Neural cell (in vitro differentiated cells): Measurements from ENCODE around the gene MIEF1. TPM values are rescaled to one million over a fixed set of nuclear protein-coding genes. Genes with fewer than 3 reads are reported as not detected.

ENCODE experiments used
- H2AFZ ChIP-seq: fragments of 200-600, 300-800 bp; sonication (generic), shearing (Covaris generic); 2 replicates; pipeline ENCODE4 v1.6.0; 2014; ENCODE audit warnings: low read depth, mild to moderate bottlenecking, antibody characterized with exemption, low read length, moderate library complexity
- H3F3A ChIP-seq: fragments of 200-600 bp; shearing (Covaris generic); 2 replicates; pipeline ENCODE4 v1.6.1; 2016; ENCODE audit warnings: mild to moderate bottlenecking, moderate library complexity, mixed read lengths, antibody characterized with exemption, low read length; ENCODE audit not compliant: insufficient read depth, poor library complexity, severe bottlenecking
- H3K27ac ChIP-seq: fragments of 200-600, 300-800 bp; sonication (generic), shearing (Covaris generic); 2 replicates; pipeline ENCODE4 v1.5.1; 2014; ENCODE audit warnings: mild to moderate bottlenecking, low read length, moderate library complexity
- H3K27me3 ChIP-seq: fragments of 300-800, 200-600 bp; sonication (generic), shearing (Covaris generic); 2 replicates; pipeline ENCODE4 v1.6.0; 2014; ENCODE audit warnings: mild to moderate bottlenecking, low read depth, low read length, moderate library complexity; ENCODE audit not compliant: insufficient read depth
- H3K36me3 ChIP-seq: fragments of 300-800, 200-600 bp; sonication (generic), shearing (Covaris generic); 2 replicates; pipeline ENCODE4 v1.5.1; 2014; ENCODE audit warnings: mild to moderate bottlenecking, antibody characterized with exemption, low read length, moderate library complexity; ENCODE audit not compliant: insufficient read depth
- H3K4me2 ChIP-seq: fragments of 300-800, 200-600 bp; sonication (generic), shearing (Covaris generic); 2 replicates; pipeline ENCODE4 v1.6.0; 2014; ENCODE audit warnings: mild to moderate bottlenecking, low read length
- H3K4me3 ChIP-seq: fragments of 300-800, 200-600 bp; sonication (generic), shearing (Covaris generic); 2 replicates; pipeline ENCODE4 v1.5.1; 2014; ENCODE audit warnings: mild to moderate bottlenecking, low read length, moderate library complexity
- H3K79me2 ChIP-seq: fragments of 200-600 bp; shearing (Covaris generic); replicated peaks from 2 replicates; pipeline ENCODE4 v1.6.0; 2014; ENCODE audit warnings: mild to moderate bottlenecking, low read length, moderate library complexity; ENCODE audit not compliant: insufficient read depth
- H3K9ac ChIP-seq: fragments of 300-800, 200-600 bp; sonication (generic), shearing (Covaris generic); 2 replicates; pipeline ENCODE4 v1.6.1; 2016; ENCODE audit warnings: mild to moderate bottlenecking, low read length, mixed read lengths
- H3K9me2 ChIP-seq: fragments of 200-600 bp; shearing (Covaris generic); 2 replicates; pipeline ENCODE4 v1.6.1; 2016; ENCODE audit warnings: mild to moderate bottlenecking, low read length, mixed read lengths; ENCODE audit not compliant: insufficient read depth
- H3K9me3 ChIP-seq: fragments of 200-600, 300-800 bp; sonication (generic), shearing (Covaris generic); 2 replicates; pipeline ENCODE4 v1.6.1; 2016; ENCODE audit warnings: mild to moderate bottlenecking, mixed run types, low read length, moderate library complexity, mixed read lengths
- H4K20me1 ChIP-seq: fragments of 200-600 bp; shearing (Covaris generic); 2 replicates; pipeline ENCODE4 v1.6.1; 2016; ENCODE audit warnings: mild to moderate bottlenecking, mixed run types; ENCODE audit not compliant: insufficient read depth
- CTCF ChIP-seq: fragments of 450-650 bp; IDR thresholded peaks from 2 replicates; pipeline ENCODE4 v1.5.1; 2014; ENCODE audit warnings: antibody characterized with exemption, mild to moderate bottlenecking, moderate library complexity; ENCODE audit not compliant: poor library complexity, severe bottlenecking
- EP300 ChIP-seq: fragments of 450-650 bp; conservative IDR thresholded peaks from 2 replicates; pipeline ENCODE4 v1.6.1; 2014; ENCODE audit warnings: antibody characterized with exemption, mild to moderate bottlenecking, moderate library complexity; ENCODE audit not compliant: poor library complexity, severe bottlenecking
- EZH2 ChIP-seq: fragments of 200-600, 300-800 bp; shearing (Covaris generic), sonication (generic); IDR thresholded peaks from 2 replicates; pipeline ENCODE4 v1.6.1; 2014; ENCODE audit warnings: antibody characterized with exemption, low read length, borderline replicate concordance, mild to moderate bottlenecking; ENCODE audit not compliant: insufficient read depth, poor library complexity, severe bottlenecking
- MXI1 ChIP-seq: fragments of 450-650 bp; conservative IDR thresholded peaks from 2 replicates; pipeline ENCODE4 v1.6.1; 2014; ENCODE audit warnings: antibody characterized with exemption, mild to moderate bottlenecking; ENCODE audit not compliant: poor library complexity, severe bottlenecking
- POLR2AphosphoS5 ChIP-seq: IDR thresholded peaks from 2 replicates; pipeline ENCODE4 v1.6.1; 2012
- RAD21 ChIP-seq: fragments of 450-650 bp; conservative IDR thresholded peaks from 2 replicates; pipeline ENCODE4 v1.6.1; 2014; ENCODE audit warnings: antibody characterized with exemption, mild to moderate bottlenecking, moderate library complexity
- SMC3 ChIP-seq: fragments of 450-650 bp; conservative IDR thresholded peaks from 2 replicates; pipeline ENCODE4 v1.6.1; 2014; ENCODE audit warnings: antibody characterized with exemption, mild to moderate bottlenecking, moderate library complexity; ENCODE audit not compliant: poor library complexity
- TAF1 ChIP-seq: IDR thresholded peaks from 2 replicates; pipeline ENCODE4 v1.6.1; 2012; ENCODE audit warnings: low read depth
- polyA plus RNA-seq: library from polyadenylated mRNA; depleted of rRNA; stranded (reverse); fragments of >200 nt; gene quantifications from 2 replicates; pipeline ENCODE4 v1.2.3, GENCODE V29; 2014
- TF ChIP-seq, protein P1 (sequence below): IDR thresholded peaks from 2 replicates; pipeline ENCODE4 v1.6.1; 2012; ENCODE audit warnings: borderline replicate concordance

MIEF1 gene
- polyA plus RNA-seq, 1 donor from 2014 or later: 19.8 TPM

GRCh38 chr22:39471381-39472141 is 30.5 kb upstream of the MIEF1 start:
- Histone ChIP-seq H3K9me2 (no peaks in the 10 kb centered on the region), H2AFZ (no peak overlapping the region), H3K4me3 (no peak overlapping the region), H3K9me3 (no peaks in the 10 kb centered on the region), H4K20me1 (no peaks in the 10 kb centered on the region), H3K27ac (no peak overlapping the region), H3K9ac (no peak overlapping the region), H3K27me3 (no peaks in the 10 kb centered on the region), H3K79me2 (no peaks in the 10 kb centered on the region), H3F3A (no peaks in the 10 kb centered on the region), H3K4me2 (no peak overlapping the region), H3K36me3 (no peaks in the 10 kb centered on the region)
- no peak for TF ChIP-seq RAD21
- TF ChIP-seq EP300: no peak
- no peak for TF ChIP-seq TAF1
- no peak for TF ChIP-seq SMC3
- TF ChIP-seq, protein P1, sequence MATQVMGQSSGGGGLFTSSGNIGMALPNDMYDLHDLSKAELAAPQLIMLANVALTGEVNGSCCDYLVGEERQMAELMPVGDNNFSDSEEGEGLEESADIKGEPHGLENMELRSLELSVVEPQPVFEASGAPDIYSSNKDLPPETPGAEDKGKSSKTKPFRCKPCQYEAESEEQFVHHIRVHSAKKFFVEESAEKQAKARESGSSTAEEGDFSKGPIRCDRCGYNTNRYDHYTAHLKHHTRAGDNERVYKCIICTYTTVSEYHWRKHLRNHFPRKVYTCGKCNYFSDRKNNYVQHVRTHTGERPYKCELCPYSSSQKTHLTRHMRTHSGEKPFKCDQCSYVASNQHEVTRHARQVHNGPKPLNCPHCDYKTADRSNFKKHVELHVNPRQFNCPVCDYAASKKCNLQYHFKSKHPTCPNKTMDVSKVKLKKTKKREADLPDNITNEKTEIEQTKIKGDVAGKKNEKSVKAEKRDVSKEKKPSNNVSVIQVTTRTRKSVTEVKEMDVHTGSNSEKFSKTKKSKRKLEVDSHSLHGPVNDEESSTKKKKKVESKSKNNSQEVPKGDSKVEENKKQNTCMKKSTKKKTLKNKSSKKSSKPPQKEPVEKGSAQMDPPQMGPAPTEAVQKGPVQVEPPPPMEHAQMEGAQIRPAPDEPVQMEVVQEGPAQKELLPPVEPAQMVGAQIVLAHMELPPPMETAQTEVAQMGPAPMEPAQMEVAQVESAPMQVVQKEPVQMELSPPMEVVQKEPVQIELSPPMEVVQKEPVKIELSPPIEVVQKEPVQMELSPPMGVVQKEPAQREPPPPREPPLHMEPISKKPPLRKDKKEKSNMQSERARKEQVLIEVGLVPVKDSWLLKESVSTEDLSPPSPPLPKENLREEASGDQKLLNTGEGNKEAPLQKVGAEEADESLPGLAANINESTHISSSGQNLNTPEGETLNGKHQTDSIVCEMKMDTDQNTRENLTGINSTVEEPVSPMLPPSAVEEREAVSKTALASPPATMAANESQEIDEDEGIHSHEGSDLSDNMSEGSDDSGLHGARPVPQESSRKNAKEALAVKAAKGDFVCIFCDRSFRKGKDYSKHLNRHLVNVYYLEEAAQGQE: no peak
- TF ChIP-seq CTCF: no peak
- TF ChIP-seq POLR2AphosphoS5: no peak
- no peak for TF ChIP-seq EZH2

GRCh38 chr22:39472570-39473556 is 29.2 kb upstream of the MIEF1 start:
- Histone ChIP-seq H3K36me3 (no peaks in the 10 kb centered on the region), H3K4me3 (no peak overlapping the region), H3K27ac (no peak overlapping the region), H4K20me1 (no peaks in the 10 kb centered on the region), H3K9me3 (no peaks in the 10 kb centered on the region), H2AFZ (no peak overlapping the region), H3K9ac (no peak overlapping the region), H3K27me3 (no peaks in the 10 kb centered on the region), H3K9me2 (no peaks in the 10 kb centered on the region), H3K79me2 (no peaks in the 10 kb centered on the region), H3F3A (no peaks in the 10 kb centered on the region), H3K4me2 (no peak overlapping the region)
- TF ChIP-seq TAF1 (no peak), MXI1 (no peak), POLR2AphosphoS5 (no peak), RAD21 (no peak), SMC3 (no peak), EZH2 (no peak), CTCF (no peak), EP300 (no peak)
- TF ChIP-seq, protein P1: no peak
